HepG2 (cell line): ENCODE measurements around the gene BSG. TPM values are rescaled to one million over a fixed set of nuclear protein-coding genes. Genes with fewer than 3 reads are reported as not detected.

Experiments used
- polyA plus RNA-seq, 8 experiments: library from polyadenylated mRNA; depleted of rRNA in 3 of 8; stranded (reverse) in 7 of 8; unstranded in 1 of 8; fragments of >200 nt; fragmentation: Illumina TruSeq in 4 of 8; extraction: Trizol in 4 of 8; gene quantifications; 2 replicates each; pipeline versions ENCODE4 v1.2.1 to v1.2.3, GENCODE V29; 2011 to 2016; ENCODE audit warnings: low read depth in 4 of 8, missing spikeins in 1 of 8, mixed read lengths in 1 of 8; ENCODE audit not compliant: insufficient read depth in 1 of 8
- total RNA-seq, 5 experiments: library from RNA; depleted of rRNA; stranded (reverse); fragments of >200 nt; fragmentation: Illumina TruSeq; extraction: Trizol; gene quantifications; 2 replicates each; pipeline ENCODE4 v1.2.3, GENCODE V29; 2016; ENCODE audit warnings: low read depth in 1 of 5

BSG gene
- total and polyA plus RNA-seq, 2 of the 13 experiments (the other 11 are each of a cell fraction or from before 2014, with no cell fraction given), result 309 to 754 TPM

Other genes with a start within 250 kb of the BSG start
- gene MIER2, start 227.8 kb upstream of the BSG start, total RNA-seq (2016; rRNA removed; fragmentation: Illumina TruSeq; extraction: Trizol), result 7.9 and 9.6 TPM in 2 replicates
- 22.9 and 25.7 TPM in 2 replicates for gene MIER2, start 227.8 kb upstream of the BSG start, polyA plus RNA-seq (2011; rRNA removed)
- not detected in 2 replicates for gene C2CD4C, start 163.4 kb upstream of the BSG start, total RNA-seq (2016; rRNA removed; fragmentation: Illumina TruSeq; extraction: Trizol)
- not detected in 2 replicates for gene C2CD4C, start 163.4 kb upstream of the BSG start, polyA plus RNA-seq (2011; rRNA removed)
- 4.8 and 9.0 TPM in 2 replicates for gene SHC2, start 111.6 kb upstream of the BSG start, total RNA-seq (2016; rRNA removed; fragmentation: Illumina TruSeq; extraction: Trizol)
- 18.3 and 35.8 TPM in 2 replicates for gene SHC2, start 111.6 kb upstream of the BSG start, polyA plus RNA-seq (2011; rRNA removed)
- 0.21 and 0.33 TPM in 2 replicates for gene MADCAM1, start 76.1 kb upstream of the BSG start, total RNA-seq (2016; rRNA removed; fragmentation: Illumina TruSeq; extraction: Trizol)
- gene MADCAM1, start 76.1 kb upstream of the BSG start, polyA plus RNA-seq (2011; rRNA removed), result 0.29 and 0.39 TPM in 2 replicates
- gene TPGS1, start 65.1 kb upstream of the BSG start, total RNA-seq (2016; rRNA removed; fragmentation: Illumina TruSeq; extraction: Trizol), result 4.2 and 6.2 TPM in 2 replicates
- gene TPGS1, start 65.1 kb upstream of the BSG start, polyA plus RNA-seq (2011; rRNA removed), result 1.1 and 2.0 TPM in 2 replicates
- gene CDC34, start 40.8 kb upstream of the BSG start, total RNA-seq (2016; rRNA removed; fragmentation: Illumina TruSeq; extraction: Trizol), result 119 and 138 TPM in 2 replicates
- gene CDC34, start 40.8 kb upstream of the BSG start, polyA plus RNA-seq (2011; rRNA removed), result 140 and 150 TPM in 2 replicates
- not detected in 2 replicates for gene GZMM, start 28.5 kb upstream of the BSG start, total RNA-seq (2016; rRNA removed; fragmentation: Illumina TruSeq; extraction: Trizol)
- 0.07 TPM in 1 of 2 replicates, not detected in the other for gene GZMM, start 28.5 kb upstream of the BSG start, polyA plus RNA-seq (2011; rRNA removed)
- not detected in 2 replicates for gene HCN2, start 17.3 kb downstream of the BSG start, total RNA-seq (2016; rRNA removed; fragmentation: Illumina TruSeq; extraction: Trizol)
- 0.01 and 0.05 TPM in 2 replicates for gene HCN2, start 17.3 kb downstream of the BSG start, polyA plus RNA-seq (2011; rRNA removed)
- gene POLRMT, start 60.9 kb downstream of the BSG start, total RNA-seq (2016; rRNA removed; fragmentation: Illumina TruSeq; extraction: Trizol), result 52.5 and 78.0 TPM in 2 replicates
- 101 and 114 TPM in 2 replicates for gene POLRMT, start 60.9 kb downstream of the BSG start, polyA plus RNA-seq (2011; rRNA removed)
- 0.24 TPM in 1 of 2 replicates, not detected in the other for gene FGF22, start 67.3 kb downstream of the BSG start, total RNA-seq (2016; rRNA removed; fragmentation: Illumina TruSeq; extraction: Trizol)
- 0.07 TPM in 1 of 2 replicates, not detected in the other for gene FGF22, start 67.3 kb downstream of the BSG start, polyA plus RNA-seq (2011; rRNA removed)
- 18.5 and 34.0 TPM in 2 replicates for gene RNF126, start 90.6 kb downstream of the BSG start, total RNA-seq (2016; rRNA removed; fragmentation: Illumina TruSeq; extraction: Trizol)
- gene RNF126, start 90.6 kb downstream of the BSG start, polyA plus RNA-seq (2011; rRNA removed), result 23.2 and 24.6 TPM in 2 replicates
- 5.8 and 13.5 TPM in 2 replicates for gene FSTL3, start 103.8 kb downstream of the BSG start, total RNA-seq (2016; rRNA removed; fragmentation: Illumina TruSeq; extraction: Trizol)
- gene FSTL3, start 103.8 kb downstream of the BSG start, polyA plus RNA-seq (2011; rRNA removed), result 15.6 and 30.9 TPM in 2 replicates
- gene PRSS57, start 122.9 kb downstream of the BSG start, total RNA-seq (2016; rRNA removed; fragmentation: Illumina TruSeq; extraction: Trizol), result not detected in 2 replicates
- gene PRSS57, start 122.9 kb downstream of the BSG start, polyA plus RNA-seq (2011; rRNA removed), result 0.12 and 0.20 TPM in 2 replicates
- 9.7 and 10.8 TPM in 2 replicates for gene PALM, start 136.3 kb downstream of the BSG start, total RNA-seq (2016; rRNA removed; fragmentation: Illumina TruSeq; extraction: Trizol)
- gene PALM, start 136.3 kb downstream of the BSG start, polyA plus RNA-seq (2011; rRNA removed), result 4.0 and 5.4 TPM in 2 replicates
- 1.1 and 1.3 TPM in 2 replicates for gene MISP, start 178.5 kb downstream of the BSG start, total RNA-seq (2016; rRNA removed; fragmentation: Illumina TruSeq; extraction: Trizol)
- 0.67 and 0.71 TPM in 2 replicates for gene MISP, start 178.5 kb downstream of the BSG start, polyA plus RNA-seq (2011; rRNA removed)
- 188 and 195 TPM in 2 replicates for gene PTBP1, start 224.9 kb downstream of the BSG start, total RNA-seq (2016; rRNA removed; fragmentation: Illumina TruSeq; extraction: Trizol)
- 288 and 314 TPM in 2 replicates for gene PTBP1, start 224.9 kb downstream of the BSG start, polyA plus RNA-seq (2011; rRNA removed)
- gene PLPPR3, start 249.4 kb downstream of the BSG start, total RNA-seq (2016; rRNA removed; fragmentation: Illumina TruSeq; extraction: Trizol), result 0.07 TPM in 1 of 2 replicates, not detected in the other
- 0.16 and 0.17 TPM in 2 replicates for gene PLPPR3, start 249.4 kb downstream of the BSG start, polyA plus RNA-seq (2011; rRNA removed)